ENCODE data around the gene CCDC97. TPM values are rescaled to one million over a fixed set of nuclear protein-coding genes. Genes with fewer than 3 reads are reported as not detected.

Gene CCDC97
- total and polyA plus RNA-seq, 2 of the 8 experiments (the other 6 are each of a cell fraction or from before 2014, with no cell fraction given) = 19.8 to 27.1 TPM

GRCh38 chr19:41308450-41309179 lies 1.4 kb upstream of the CCDC97 start:
- peak overlapping the region; percentile 27 to 83; a peak in 3 of 4 replicates for H3K4me2 ChIP-seq (ENCODE audit: insufficient read depth in 1 of 2, low read depth in 2 of 2, low read length in 2 of 2)
- H4K8ac ChIP-seq (ENCODE audit: extremely low read depth, insufficient read depth, low read length) = no peak overlapping the region
- peaks cover 7% of the 10 kb centered on the region; the same call in 1 of the 2 replicates for H3K79me1 ChIP-seq (ENCODE audit: low read depth, low read length)
- H3K56ac ChIP-seq (replicated peaks; ENCODE audit: insufficient read length, low read depth, low read length) = no peak overlapping the region
- no peak overlapping the region for H4K5ac ChIP-seq (ENCODE audit: insufficient read length, low read depth, low read length)
- no peak overlapping the region for H2BK120ac ChIP-seq (replicated peaks; ENCODE audit: low read depth, low read length)
- 33% methylated on average over 8 of the region's 8 CpGs; no CpG with 5 or more reads in 1 of the 2 experiments for WGBS, 2 experiments (ENCODE audit: extremely low coverage in 1 of 2, insufficient coverage in 1 of 2, insufficient read length in 1 of 2, insufficient replicate concordance in 2 of 2, low coverage in 1 of 2, low lambda C conversion rate in 2 of 2, missing lambda C conversion rate in 1 of 2)
- H3K23ac ChIP-seq (ENCODE audit: insufficient read length) = no peak overlapping the region
- H4K91ac ChIP-seq (replicated peaks; ENCODE audit: insufficient read length, low read length) = no peak overlapping the region
- H3K4me1 ChIP-seq (replicated peaks in 1 of 4; ENCODE audit: control insufficient read depth in 3 of 4, insufficient read depth in 4 of 4, low read length in 3 of 4) = peaks cover 0 to 10% (median under 1%) of the 10 kb centered on the region in 4 experiments; a peak in 3 of 7 replicates
- no peaks in the 10 kb centered on the region for H3K27me3 ChIP-seq (replicated peaks in 1 of 4; ENCODE audit: control insufficient read depth in 3 of 4, extremely low read depth in 1 of 4, insufficient read depth in 3 of 4, low read length in 3 of 4)
- H2BK20ac ChIP-seq (ENCODE audit: low read length) = no peak overlapping the region
- DNase-seq (ENCODE audit: low read depth in 1 of 2, low spot score in 2 of 2) (peak; percentile 86 to 100), FAIRE-seq (peak; percentile 45)
- peak overlapping the region; percentile 17; the same call in 1 of the 2 replicates for H3K18ac ChIP-seq (ENCODE audit: extremely low read depth, low read length)
- H2BK5ac ChIP-seq (ENCODE audit: low read depth, low read length) = no peak overlapping the region
- no peak overlapping the region for H2AK5ac ChIP-seq (ENCODE audit: low read depth, low read length)
- ChIA-PET POLR2A (ENCODE audit: partially characterized antibody) (interaction anchor here (0.7 to 22.6 kb wide), 20 partner anchors 13 to 726 kb away, joined by 3 to 579 read pairs (median 4); partner anchors contain the start of genes ACTMAP, CYP2S1, HNRNPUL1 and TGFB1), CTCF (ENCODE audit: partially characterized antibody) (interaction anchor here (0.6 to 7.3 kb wide), 24 partner anchors 11 to 556 kb away, joined by 3 to 63 read pairs (median 4); no protein-coding TSS in a partner anchor)
- no peaks in the 10 kb centered on the region for H3K9me3 ChIP-seq (ENCODE audit: insufficient read depth in 2 of 2, low read depth in 1 of 2, low read length in 1 of 2)
- peaks cover 0 to 8% of the 10 kb centered on the region in 2 experiments; a peak in 2 of 4 replicates for H3K79me2 ChIP-seq (ENCODE audit: control insufficient read depth in 1 of 2, insufficient read depth in 2 of 2, low read length in 2 of 2)
- no peak overlapping the region for H2BK12ac ChIP-seq (ENCODE audit: low read depth, low read length)
- no peak overlapping the region for H3K9ac ChIP-seq (replicated peaks in 1 of 4; ENCODE audit: extremely low read depth in 1 of 4, low read depth in 3 of 4, low read length in 3 of 4)
- peaks cover 0 to 13% of the 10 kb centered on the region in 2 experiments for H4K20me1 ChIP-seq (replicated peaks in 1 of 2; ENCODE audit: control insufficient read depth in 1 of 2, insufficient read depth in 2 of 2, low read length in 2 of 2)
- peak overlapping the region; percentile 51; the same call in 1 of the 2 replicates for H3K27ac ChIP-seq (ENCODE audit: low read depth, low read length)
- no peak overlapping the region for H3K4ac ChIP-seq (replicated peaks; ENCODE audit: insufficient read length, low read depth, low read length)
- H2BK15ac ChIP-seq (ENCODE audit: low read length) = no peak overlapping the region
- no peak overlapping the region for H3K14ac ChIP-seq (ENCODE audit: insufficient read length)
- no peak overlapping the region for H3K4me3 ChIP-seq (ENCODE audit: extremely low read depth in 1 of 4, insufficient read depth in 2 of 4, low read depth in 3 of 4, low read length in 4 of 4)
- no peak overlapping the region for H2AFZ ChIP-seq (ENCODE audit: low read length)
- H3K23me2 ChIP-seq (ENCODE audit: low read depth, low read length) = peaks cover 7% of the 10 kb centered on the region
- peaks cover 29 to 40% (median 33%) of the 10 kb centered on the region in 4 experiments for H3K36me3 ChIP-seq (ENCODE audit: control insufficient read depth in 2 of 4, insufficient read depth in 4 of 4, low read length in 3 of 4)
- TF ChIP-seq MAX (IDR thresholded peaks at IDR 0.05) = 0 out of 2 replicates have a peak, but pooled peaks have one; percentile 18
- TF ChIP-seq RAD21 (IDR thresholded peaks at IDR 0.05 in 1 of 2, conservative IDR thresholded peaks at IDR 0.05 in 1 of 2; ENCODE audit: low read depth in 2 of 2, low read length in 2 of 2) = peak; percentile 76 to 80
- TF ChIP-seq TCF12 (IDR thresholded peaks at IDR 0.05; ENCODE audit: low read depth, low read length) = no peak
- TF ChIP-seq POLR2A (IDR thresholded peaks at IDR 0.05; ENCODE audit: control extremely low read depth in 1 of 2, low read depth in 2 of 2, low read length in 2 of 2) = peak; percentile 54 to 79
- 0 out of 2 replicates have a peak, but pooled peaks have one; percentile 13 for TF ChIP-seq TAF1 (IDR thresholded peaks at IDR 0.05; ENCODE audit: low read depth, low read length)
- peak; percentile 88 to 98 (median 89) for TF ChIP-seq CTCF (IDR thresholded peaks at IDR 0.05; ENCODE audit: control extremely low read depth in 1 of 3, insufficient read depth in 1 of 3, low read depth in 1 of 3, low read length in 3 of 3)
- peak; percentile 79; the same call in 1 of the 2 replicates for TF ChIP-seq POLR2AphosphoS5 (IDR thresholded peaks at IDR 0.05; ENCODE audit: low read depth, low read length)
- TF ChIP-seq BRCA1 (IDR thresholded peaks at IDR 0.05; ENCODE audit: low read depth, low read length) = no peak
- TF ChIP-seq BCL11A (IDR thresholded peaks at IDR 0.05; ENCODE audit: low read depth in 2 of 2, low read length in 2 of 2) = no peak

Data from H1 (cell line).